HEK293T (cell line): ENCODE data around the gene MRGPRF.

Source experiments
- CTCF ChIA-PET: fragments of 350-600 bp; formaldehyde crosslinking; extraction: SDS; loops from one replicate; lab custom pipeline; 2021; ENCODE audit warnings: antibody characterized with exemption, inconsistent platforms; lab: Yijun Ruan, JAX
- POLR2A ChIA-PET: fragments of 350-600 bp; formaldehyde crosslinking; extraction: SDS; loops from one replicate; lab custom pipeline; 2020; ENCODE audit warnings: antibody characterized with exemption, inconsistent platforms; lab: Yijun Ruan, JAX
- DNase-seq: peaks from one replicate; pipeline ENCODE4 v3.0.0; 2012; ENCODE audit warnings: mixed read lengths; ENCODE audit errors: extremely low spot score
- ARNT ChIP-seq: fragments of 450-650 bp; IDR thresholded peaks from 2 replicates; pipeline ENCODE4 v1.6.1; 2017; ENCODE audit warnings: mild to moderate bottlenecking
- BHLHE40 ChIP-seq: fragments of 450-650 bp; IDR thresholded peaks from 2 replicates; pipeline ENCODE4 v1.6.1; 2016; ENCODE audit warnings: mild to moderate bottlenecking, moderate library complexity, borderline replicate concordance
- CTBP1 ChIP-seq: fragments of 450-650 bp; IDR thresholded peaks from 2 replicates; pipeline ENCODE4 v1.6.1; 2016; ENCODE audit warnings: borderline replicate concordance
- ELF4 ChIP-seq: fragments of 450-650 bp; IDR thresholded peaks from 2 replicates; pipeline ENCODE4 v1.6.1; 2017; ENCODE audit warnings: antibody characterized with exemption
- FOXA1 ChIP-seq: fragments of 450-650 bp; IDR thresholded peaks from 2 replicates; pipeline ENCODE4 v1.6.1; 2016; ENCODE audit warnings: mild to moderate bottlenecking
- FOXK2 ChIP-seq: fragments of 450-650 bp; IDR thresholded peaks from 2 replicates; pipeline ENCODE4 v1.6.1; 2016; ENCODE audit warnings: mild to moderate bottlenecking
- FOXM1 ChIP-seq: fragments of 450-650 bp; IDR thresholded peaks from 2 replicates; pipeline ENCODE4 v1.6.1; 2017; ENCODE audit warnings: mild to moderate bottlenecking, borderline replicate concordance
- HDGF ChIP-seq: fragments of 450-650 bp; IDR thresholded peaks from 2 replicates; pipeline ENCODE4 v1.6.1; 2017; ENCODE audit warnings: antibody characterized with exemption, borderline replicate concordance
- L3MBTL2 ChIP-seq: fragments of 450-650 bp; conservative IDR thresholded peaks from 2 replicates; pipeline ENCODE4 v1.6.1; 2016; ENCODE audit warnings: mild to moderate bottlenecking
- LEF1 ChIP-seq: fragments of 450-650 bp; IDR thresholded peaks from 2 replicates; pipeline ENCODE4 v1.6.1; 2017; ENCODE audit warnings: mild to moderate bottlenecking, borderline replicate concordance
- NFRKB ChIP-seq: fragments of 450-650 bp; IDR thresholded peaks from 2 replicates; pipeline ENCODE4 v1.6.1; 2016; ENCODE audit warnings: mild to moderate bottlenecking, moderate library complexity
- PKNOX1 ChIP-seq: fragments of 450-650 bp; IDR thresholded peaks from 2 replicates; pipeline ENCODE4 v1.6.1; 2016
- SP1 ChIP-seq: fragments of 450-650 bp; IDR thresholded peaks from 2 replicates; pipeline ENCODE4 v1.6.1; 2017
- SUZ12 ChIP-seq: fragments of 450-650 bp; IDR thresholded peaks from 2 replicates; pipeline ENCODE4 v1.6.1; 2016; ENCODE audit warnings: mild to moderate bottlenecking
- TARDBP ChIP-seq: fragments of 450-650 bp; IDR thresholded peaks from 2 replicates; pipeline ENCODE4 v1.6.1; 2016
- ZNF384 ChIP-seq: fragments of 450-650 bp; IDR thresholded peaks from 2 replicates; pipeline ENCODE4 v1.6.1; 2016

MRGPRF gene

GRCh38 chr11:69040051-69040450 is 27.0 kb upstream of the MRGPRF start:
- CTCF ChIA-PET: no interaction called here
- DNase-seq: no peak
- TF ChIP-seq L3MBTL2 (no peak), ELF4 (no peak), CTBP1 (no peak), NFRKB (no peak), SP1 (no peak), FOXA1 (no peak), ARNT (no peak), FOXK2 (no peak), PKNOX1 (no peak), HDGF (no peak), LEF1 (no peak), SUZ12 (no peak), TARDBP (no peak), FOXM1 (no peak), BHLHE40 (no peak), ZNF384 (no peak)
- POLR2A ChIA-PET: no interaction called here

GRCh38 chr11:69039501-69039900 is 26.5 kb upstream of the MRGPRF start:
- ChIA-PET CTCF (no interaction called here), POLR2A (no interaction called here)

GRCh38 chr11:69037544-69037943 is 24.5 kb upstream of the MRGPRF start:
- TF ChIP-seq ZNF384 (no peak), LEF1 (no peak), CTBP1 (no peak), SUZ12 (no peak), TARDBP (no peak), L3MBTL2 (no peak), SP1 (no peak), FOXK2 (no peak), NFRKB (no peak), FOXM1 (no peak), ELF4 (no peak), HDGF (no peak), ARNT (no peak), FOXA1 (no peak), PKNOX1 (no peak), BHLHE40 (no peak)
- CTCF ChIA-PET: no interaction called here
- no peak for DNase-seq
- POLR2A ChIA-PET: interaction anchor here (2.3 kb wide), 1 partner anchor 11 kb away, joined by 11 read pairs; the partner anchor contains the start of gene TPCN2

More at GRCh38 chr11:69039501-69039900, 26.5 kb upstream of the MRGPRF start:
- no peak for DNase-seq
- TF ChIP-seq ARNT: no peak
- TF ChIP-seq TARDBP: no peak
- TF ChIP-seq PKNOX1: no peak
- TF ChIP-seq ELF4: no peak
- TF ChIP-seq BHLHE40: no peak

- CTCF ChIA-PET: no interaction called here
- no peak for TF ChIP-seq SUZ12
- no peak for TF ChIP-seq FOXM1
- TF ChIP-seq CTBP1: no peak
- TF ChIP-seq LEF1: no peak
- TF ChIP-seq ELF4: no peak
- no peak for TF ChIP-seq ARNT
- TF ChIP-seq PKNOX1: no peak
- no peak for TF ChIP-seq TARDBP
- no peak for TF ChIP-seq HDGF
- TF ChIP-seq BHLHE40: no peak
- TF ChIP-seq NFRKB: no peak
- TF ChIP-seq FOXA1: no peak
- TF ChIP-seq FOXK2: no peak
- no peak for TF ChIP-seq L3MBTL2
- TF ChIP-seq SP1: no peak
- no peak for TF ChIP-seq ZNF384
- POLR2A ChIA-PET: interaction anchor here (2.3 kb wide), 1 partner anchor 11 kb away, joined by 11 read pairs; the partner anchor contains the start of gene TPCN2
- no peak for DNase-seq
These were observed 24.0 kb upstream of the MRGPRF start for GRCh38 chr11:69037074-69037473.

GRCh38 chr11:69035946-69036340 is 22.9 kb upstream of the MRGPRF start:
- DNase-seq: no peak
- POLR2A ChIA-PET: no interaction called here
- CTCF ChIA-PET: interaction anchor here (0.7 kb wide), 1 partner anchor 807 kb away, joined by 3 read pairs; no protein-coding TSS in a partner anchor
- TF ChIP-seq TARDBP (no peak), NFRKB (no peak), SP1 (no peak), HDGF (no peak)
